Retinal pigment epithelial cell (primary cell): ENCODE measurements around the gene TNS3.

Experiments used
- DNase-seq: peaks from one replicate; pipeline ENCODE4 v3.0.0-alpha.2; 2010; ENCODE audit warnings: low read depth
- H3K4me3 ChIP-seq: 2 replicates; pipeline ENCODE4 v1.5.1; 2011; ENCODE audit warnings: mild to moderate bottlenecking, low read length, control low read depth, moderate library complexity
- CTCF ChIP-seq: conservative IDR thresholded peaks from 2 replicates; pipeline ENCODE4 v1.5.1; 2011; ENCODE audit warnings: low read depth, low read length, control low read depth, inconsistent platforms

TNS3 gene

GRCh38 chr7:47360301-47360900 lies 221.5 kb downstream of the TNS3 start:
- DNase-seq = no peak
- TF ChIP-seq CTCF = no peak
- no peak overlapping the region for H3K4me3 ChIP-seq

GRCh38 chr7:47358944-47359588 lies 222.8 kb downstream of the TNS3 start:
- no peak for TF ChIP-seq CTCF
- no peak for DNase-seq
- no peak overlapping the region for H3K4me3 ChIP-seq

GRCh38 chr7:47358357-47358756 lies 223.6 kb downstream of the TNS3 start:
- no peak for DNase-seq
- TF ChIP-seq CTCF = no peak

GRCh38 chr7:47357863-47358262 lies 224.0 kb downstream of the TNS3 start:
- DNase-seq = no peak
- no peak for TF ChIP-seq CTCF
- no peak overlapping the region for H3K4me3 ChIP-seq

More at GRCh38 chr7:47358357-47358756, 223.6 kb downstream of the TNS3 start:
- no peak overlapping the region for H3K4me3 ChIP-seq

- DNase-seq = no peak
- TF ChIP-seq CTCF = no peak
- H3K4me3 ChIP-seq = no peak overlapping the region
Measured at GRCh38 chr7:47357361-47357760, 224.6 kb downstream of the TNS3 start.

GRCh38 chr7:47356261-47356660 lies 225.7 kb downstream of the TNS3 start:
- TF ChIP-seq CTCF = no peak
- DNase-seq = no peak

GRCh38 chr7:47355684-47356083 lies 226.2 kb downstream of the TNS3 start:
- no peak overlapping the region for H3K4me3 ChIP-seq
- no peak for DNase-seq
- no peak for TF ChIP-seq CTCF

More at GRCh38 chr7:47356261-47356660, 225.7 kb downstream of the TNS3 start:
- H3K4me3 ChIP-seq = no peak overlapping the region
